Right hindlimb (tissue), 1 donor: ENCODE results near the gene SLC23A1.
"Not testable (repeated sequence)": the region's sequence is repeated elsewhere in the genome, so short reads cannot be mapped to it uniquely, and the experiment has no call there.

ENCODE experiments used
- DNase-seq: peaks from one replicate; pipeline ENCODE4 v3.0.0-alpha.2; 2018

The SLC23A1 gene

GRCh38 chr5:139368613-139369012 is 14.5 kb downstream of the SLC23A1 start:
- DNase-seq, result no peak

DNA sequence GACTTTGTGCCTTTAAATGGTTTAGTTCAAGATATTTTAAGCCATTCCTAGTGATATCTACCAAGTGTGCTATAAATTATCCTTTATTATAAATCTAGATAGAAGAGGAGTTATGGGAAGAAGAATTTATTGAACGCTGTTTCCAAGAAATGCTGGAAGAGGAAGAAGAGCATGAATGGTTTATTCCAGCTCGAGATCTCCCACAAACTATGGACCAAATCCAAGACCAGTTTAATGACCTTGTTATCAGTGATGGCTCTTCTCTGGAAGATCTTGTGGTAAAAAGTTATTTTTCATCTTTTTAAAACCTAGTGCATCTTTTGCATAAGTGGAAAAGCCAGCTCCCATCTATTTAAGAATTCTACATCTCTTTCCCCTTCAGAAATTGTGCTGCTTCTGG is 18.6 kb downstream of the SLC23A1 start:
- no peak for DNase-seq

- no peak for DNase-seq
Observed at GRCh38 chr5:139363937-139364336, 19.2 kb downstream of the SLC23A1 start.

DNA sequence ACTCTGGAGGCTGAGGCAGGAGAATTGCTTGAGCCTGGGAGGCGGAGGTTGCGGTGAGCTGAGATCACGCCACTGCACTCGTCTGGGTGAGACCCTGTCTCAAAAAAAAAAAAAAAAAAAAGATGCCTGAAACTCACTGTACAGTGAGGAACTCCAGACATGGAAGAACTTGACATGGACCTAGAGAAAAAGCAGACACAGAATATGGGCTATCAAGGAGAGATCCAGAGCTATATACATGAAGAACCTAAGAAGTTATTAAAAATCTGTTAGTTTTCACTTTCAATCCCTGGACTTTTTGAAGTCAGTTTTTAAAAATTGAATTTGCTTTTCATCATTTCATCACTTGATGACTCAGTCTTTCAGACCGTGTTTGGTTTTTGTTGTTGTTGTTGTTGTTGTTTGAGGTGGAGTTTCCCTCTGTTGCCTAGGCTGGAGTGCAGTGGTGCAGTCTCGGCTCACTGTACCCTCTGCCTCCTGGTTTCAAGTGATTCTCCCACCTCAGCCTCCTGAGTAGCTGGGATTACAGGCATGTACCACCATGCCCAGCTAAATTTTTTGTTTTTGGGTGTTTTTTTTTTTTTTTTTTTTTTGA is 21.2 kb downstream of the SLC23A1 start:
- DNase-seq, result no peak

DNA sequence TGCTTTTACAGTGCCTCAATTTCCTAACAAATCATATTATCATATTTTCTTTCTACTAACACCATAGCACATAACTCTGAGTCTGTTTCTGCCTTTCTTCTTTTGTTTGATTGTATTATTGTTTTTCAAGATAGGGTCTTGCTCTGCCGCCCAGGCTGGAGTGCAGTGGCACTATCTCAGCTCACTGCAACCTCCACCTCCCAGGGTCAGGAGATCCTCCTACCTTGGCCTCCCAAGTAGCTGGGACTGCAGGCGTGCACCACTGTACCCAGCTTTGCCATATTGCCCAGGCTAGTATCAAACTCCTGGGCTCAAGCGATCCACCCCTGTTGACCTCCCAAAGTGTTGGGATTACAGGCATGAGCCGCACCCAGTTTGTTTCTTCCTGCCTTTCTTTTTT is 22.7 kb downstream of the SLC23A1 start:
- no peak for DNase-seq

DNA sequence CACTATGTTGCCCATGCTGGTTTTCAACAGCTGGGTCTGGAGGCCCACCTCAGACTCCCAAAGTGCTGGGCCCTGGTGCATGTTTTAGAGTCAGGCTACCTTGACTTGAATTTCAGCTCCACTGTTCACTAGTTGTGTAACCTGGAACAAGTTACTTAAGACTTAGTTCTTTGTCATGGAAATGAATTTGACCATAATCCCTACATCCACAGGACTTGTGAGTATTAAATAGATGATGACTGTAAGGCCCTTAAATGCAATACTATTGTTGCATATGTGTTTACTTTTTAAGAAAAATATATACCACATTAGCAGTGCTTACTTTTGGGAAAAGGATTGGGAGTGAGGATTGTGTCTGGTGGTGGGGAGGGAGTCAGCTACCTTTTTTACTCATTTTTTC is 25.0 kb downstream of the SLC23A1 start:
- no peak for DNase-seq

GRCh38 chr5:139355900-139356299 is 27.2 kb downstream of the SLC23A1 start:
- DNase-seq, result not testable (repeated sequence)

GRCh38 chr5:139354186-139354585 is 28.9 kb downstream of the SLC23A1 start:
- DNase-seq, result no peak

DNA sequence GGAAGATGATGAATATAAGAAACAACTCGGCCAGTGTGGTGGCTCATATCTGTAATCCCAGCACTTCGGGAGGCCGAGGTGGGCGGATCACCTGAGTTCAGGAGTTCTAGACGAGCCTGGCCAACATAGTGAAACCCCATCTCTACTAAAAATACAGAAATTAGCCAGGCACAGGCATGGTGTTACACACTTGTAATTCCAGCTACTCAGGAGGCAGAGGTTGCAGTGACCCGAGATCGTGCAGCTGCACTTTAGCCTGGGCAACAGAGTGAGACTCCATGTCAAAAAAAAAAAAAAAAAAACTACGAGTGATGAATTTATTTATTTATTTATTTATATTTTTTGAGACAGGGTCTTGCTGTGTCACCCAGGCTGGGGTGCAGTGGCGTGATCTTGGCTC is 35.2 kb downstream of the SLC23A1 start:
- DNase-seq, result not testable (repeated sequence)

GRCh38 chr5:139345442-139345841 is 37.7 kb downstream of the SLC23A1 start:
- not testable (repeated sequence) for DNase-seq

GRCh38 chr5:139344177-139344576 is 38.9 kb downstream of the SLC23A1 start:
- no peak for DNase-seq

DNA sequence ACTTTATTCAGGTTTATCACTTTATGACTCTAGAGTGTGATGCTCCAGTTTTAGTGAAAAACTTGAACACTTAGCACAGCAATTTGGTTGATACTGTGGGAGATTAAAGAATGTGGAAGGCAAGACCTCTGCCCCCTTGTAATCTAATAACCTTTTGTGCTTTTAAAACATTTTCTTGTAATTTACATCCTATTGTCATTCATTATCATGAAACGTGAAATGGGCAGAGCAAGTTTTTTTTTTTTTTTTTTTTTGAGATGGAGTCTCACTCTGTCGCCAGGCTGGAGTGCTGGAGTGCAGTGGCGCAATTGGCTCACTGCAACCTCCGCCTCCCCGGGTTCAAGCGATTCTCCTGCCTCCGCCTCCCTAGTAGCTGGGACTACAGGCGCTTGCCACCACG is 39.6 kb downstream of the SLC23A1 start:
- DNase-seq, result no peak

GRCh38 chr5:139342423-139342723 is 40.7 kb downstream of the SLC23A1 start:
- no peak for DNase-seq

DNA sequence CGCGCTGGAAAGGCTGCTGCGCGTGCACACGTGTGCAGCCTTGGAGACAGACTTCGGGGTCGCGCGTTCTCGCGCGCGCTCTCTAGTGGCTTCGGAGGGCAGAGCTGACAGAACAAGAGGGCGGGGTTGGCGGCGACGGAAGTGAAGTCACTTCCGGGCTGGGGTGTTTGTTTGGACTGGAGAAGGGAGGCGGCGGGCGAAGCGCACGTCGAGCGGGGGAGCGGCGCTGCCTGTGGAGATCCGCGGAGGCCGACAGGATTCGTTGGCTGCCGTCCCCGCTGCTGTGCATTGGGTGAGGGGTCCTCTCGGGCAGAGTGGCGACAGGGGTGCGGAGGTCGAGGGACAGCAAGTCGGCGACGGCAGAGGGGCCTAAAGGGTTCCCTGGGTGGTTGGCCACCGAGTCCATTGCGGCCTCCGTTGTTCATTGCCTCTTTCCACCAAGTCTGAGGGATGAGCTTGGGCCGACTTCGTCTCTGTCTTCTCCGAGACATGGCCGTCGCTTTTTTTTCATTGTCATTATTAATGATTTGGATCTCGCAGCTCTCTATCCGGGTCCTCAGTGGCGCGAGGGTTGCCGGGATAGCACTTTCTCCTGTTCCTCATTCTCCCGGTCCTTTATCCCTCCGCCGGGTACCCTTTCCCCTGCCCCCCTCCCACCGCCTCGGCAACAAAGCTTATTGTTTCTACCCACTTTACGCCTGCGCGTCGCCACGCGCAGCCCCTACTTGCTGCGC is 41.2 kb downstream of the SLC23A1 start, which contains the start of gene PAIP2:
Gene PAIP2 (plus strand): TSS at position 166 of the 734 bp plus-strand sequence. CDS start 21,931 bp downstream, outside the sequence.
- DNase-seq, result peak; percentile 99

DNA sequence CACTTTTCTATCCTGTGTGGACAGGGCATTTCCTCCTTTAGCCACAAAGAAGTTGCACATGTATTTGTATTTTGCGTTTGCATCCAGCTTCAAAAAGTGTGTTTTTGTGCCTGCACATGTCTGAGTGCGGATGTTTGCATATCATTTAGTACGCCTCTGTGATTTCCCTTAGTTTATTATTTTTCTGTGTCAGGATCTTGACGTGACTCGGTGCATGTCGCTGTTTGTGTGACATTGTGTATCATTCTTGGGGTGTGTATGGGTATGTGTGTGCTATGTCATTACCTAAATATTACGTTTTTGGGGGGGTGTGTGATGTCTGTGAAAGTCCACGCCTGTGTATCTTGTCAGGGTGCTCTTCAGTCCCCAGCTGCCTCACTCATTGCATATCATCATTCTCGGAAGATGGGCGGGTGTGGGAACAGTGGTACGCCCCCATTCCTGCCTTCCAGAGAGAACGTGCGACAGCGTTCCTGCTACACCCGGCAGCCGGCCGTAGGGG is 41.9 kb downstream of the SLC23A1 start:
- no peak for DNase-seq

- DNase-seq, result no peak
Observed at GRCh38 chr5:139340051-139340450, 43.0 kb downstream of the SLC23A1 start.

- DNase-seq, result no peak
Observed at GRCh38 chr5:139335811-139336210, 47.3 kb downstream of the SLC23A1 start.
